Esophagus muscularis mucosa (tissue), 4 donors: Measurements from ENCODE around the gene SLAIN1.

Experiments used
- EP300 ChIP-seq: sonication (generic); formaldehyde crosslinking; IDR thresholded peaks from one replicate; pipeline ENCODE4 v1.6.1; 2017; ENCODE audit warnings: antibody characterized with exemption
- POLR2A ChIP-seq: fragments of 450-650 bp; IDR thresholded peaks from one replicate; pipeline ENCODE4 v1.6.1; 2017; ENCODE audit warnings: antibody characterized with exemption, moderate library complexity, mild to moderate bottlenecking, low read depth
- POLR2AphosphoS5 ChIP-seq, 2 donors: sonication (generic); formaldehyde crosslinking; IDR thresholded peaks; one replicate each; pipeline ENCODE4 v1.6.1; 2017; ENCODE audit warnings: antibody characterized with exemption in 2 of 2
- TF ChIP-seq, protein P1 (sequence below), 3 experiments: fragments of 200-600 bp in 2 of 3; fragments of 450-650 bp in 1 of 3; sonication (generic) in 2 of 3; IDR thresholded peaks; one replicate each; pipeline ENCODE4 v1.5.1; 2017 to 2019; ENCODE audit warnings: antibody characterized with exemption in 3 of 3, mild to moderate bottlenecking in 2 of 3, moderate library complexity in 1 of 3

DNA sequence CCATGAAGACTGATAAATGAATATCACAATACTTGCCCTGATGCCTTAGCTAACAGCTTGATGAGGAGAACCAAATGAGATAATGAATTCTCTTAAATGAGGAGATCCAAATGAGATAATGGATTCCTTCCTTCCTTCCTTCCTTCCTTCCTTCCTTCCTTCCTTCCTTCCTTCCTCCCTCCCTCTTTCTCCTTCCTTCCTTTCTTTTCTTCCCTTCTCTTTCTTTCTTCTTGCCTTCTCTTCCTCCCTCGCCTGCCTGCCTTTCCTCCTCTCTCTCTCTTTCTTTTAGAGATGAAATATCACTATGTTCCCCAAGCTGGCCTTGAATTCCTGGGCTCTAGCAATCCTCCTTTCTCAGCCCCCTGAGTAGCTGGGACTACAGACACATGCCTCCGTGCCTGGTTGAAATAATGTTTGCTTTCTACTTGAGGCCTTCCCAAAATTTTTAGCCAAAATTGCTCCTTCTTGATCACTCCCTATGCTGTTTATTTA, 4.0 kb upstream of the SLAIN1 start:
- TF ChIP-seq POLR2A (no peak), POLR2AphosphoS5 (IDR thresholded peaks at IDR 0.05) (no peak), EP300 (no peak)
- TF ChIP-seq, protein P1, sequence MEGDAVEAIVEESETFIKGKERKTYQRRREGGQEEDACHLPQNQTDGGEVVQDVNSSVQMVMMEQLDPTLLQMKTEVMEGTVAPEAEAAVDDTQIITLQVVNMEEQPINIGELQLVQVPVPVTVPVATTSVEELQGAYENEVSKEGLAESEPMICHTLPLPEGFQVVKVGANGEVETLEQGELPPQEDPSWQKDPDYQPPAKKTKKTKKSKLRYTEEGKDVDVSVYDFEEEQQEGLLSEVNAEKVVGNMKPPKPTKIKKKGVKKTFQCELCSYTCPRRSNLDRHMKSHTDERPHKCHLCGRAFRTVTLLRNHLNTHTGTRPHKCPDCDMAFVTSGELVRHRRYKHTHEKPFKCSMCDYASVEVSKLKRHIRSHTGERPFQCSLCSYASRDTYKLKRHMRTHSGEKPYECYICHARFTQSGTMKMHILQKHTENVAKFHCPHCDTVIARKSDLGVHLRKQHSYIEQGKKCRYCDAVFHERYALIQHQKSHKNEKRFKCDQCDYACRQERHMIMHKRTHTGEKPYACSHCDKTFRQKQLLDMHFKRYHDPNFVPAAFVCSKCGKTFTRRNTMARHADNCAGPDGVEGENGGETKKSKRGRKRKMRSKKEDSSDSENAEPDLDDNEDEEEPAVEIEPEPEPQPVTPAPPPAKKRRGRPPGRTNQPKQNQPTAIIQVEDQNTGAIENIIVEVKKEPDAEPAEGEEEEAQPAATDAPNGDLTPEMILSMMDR (IDR thresholded peaks at IDR 0.05): no peak
